Measurements from ENCODE around the gene FOXQ1. TPM values are rescaled to one million over a fixed set of nuclear protein-coding genes. Genes with fewer than 3 reads are reported as not detected.

FOXQ1 gene
- total and polyA plus RNA-seq, 9 of the 15 experiments (the other 6 are each of a cell fraction or from before 2014, with no cell fraction given), result not detected

GRCh38 chr6:1315201-1315559 lies 3.3 kb downstream of the FOXQ1 start:
- in situ Hi-C loops (cut with MboI), result no loop called here
- H3K9ac ChIP-seq (ENCODE audit: insufficient read depth in 1 of 2, low read depth in 2 of 2, low read length in 2 of 2), result no peak overlapping the region
- ATAC-seq (no peak), FAIRE-seq (no peak), DNase-seq (ENCODE audit: extremely low read depth in 1 of 4, low spot score in 3 of 4) (no peak)
- no peak overlapping the region for H3K4me3 ChIP-seq
- intact Hi-C loops (cut with micrococcal nuclease), result no loop called here
- no peaks in the 10 kb centered on the region; a peak in 2 of 5 replicates for H3K4me1 ChIP-seq (replicated peaks in 1 of 2; ENCODE audit: control insufficient read depth in 2 of 2, insufficient read depth in 2 of 2, low read length in 2 of 2)
- BruUV-seq (replicated peaks), result no TSS peak
- H3K9me3 ChIP-seq (replicated peaks; ENCODE audit: control insufficient read depth, insufficient read depth, low read depth, low read length), result no peaks in the 10 kb centered on the region
- no peak for TF ChIP-seq CBX8 (IDR thresholded peaks at IDR 0.05; ENCODE audit: borderline replicate concordance, extremely low read depth, low read depth, low read length, poor library complexity, severe bottlenecking)
- TF ChIP-seq, protein P1, sequence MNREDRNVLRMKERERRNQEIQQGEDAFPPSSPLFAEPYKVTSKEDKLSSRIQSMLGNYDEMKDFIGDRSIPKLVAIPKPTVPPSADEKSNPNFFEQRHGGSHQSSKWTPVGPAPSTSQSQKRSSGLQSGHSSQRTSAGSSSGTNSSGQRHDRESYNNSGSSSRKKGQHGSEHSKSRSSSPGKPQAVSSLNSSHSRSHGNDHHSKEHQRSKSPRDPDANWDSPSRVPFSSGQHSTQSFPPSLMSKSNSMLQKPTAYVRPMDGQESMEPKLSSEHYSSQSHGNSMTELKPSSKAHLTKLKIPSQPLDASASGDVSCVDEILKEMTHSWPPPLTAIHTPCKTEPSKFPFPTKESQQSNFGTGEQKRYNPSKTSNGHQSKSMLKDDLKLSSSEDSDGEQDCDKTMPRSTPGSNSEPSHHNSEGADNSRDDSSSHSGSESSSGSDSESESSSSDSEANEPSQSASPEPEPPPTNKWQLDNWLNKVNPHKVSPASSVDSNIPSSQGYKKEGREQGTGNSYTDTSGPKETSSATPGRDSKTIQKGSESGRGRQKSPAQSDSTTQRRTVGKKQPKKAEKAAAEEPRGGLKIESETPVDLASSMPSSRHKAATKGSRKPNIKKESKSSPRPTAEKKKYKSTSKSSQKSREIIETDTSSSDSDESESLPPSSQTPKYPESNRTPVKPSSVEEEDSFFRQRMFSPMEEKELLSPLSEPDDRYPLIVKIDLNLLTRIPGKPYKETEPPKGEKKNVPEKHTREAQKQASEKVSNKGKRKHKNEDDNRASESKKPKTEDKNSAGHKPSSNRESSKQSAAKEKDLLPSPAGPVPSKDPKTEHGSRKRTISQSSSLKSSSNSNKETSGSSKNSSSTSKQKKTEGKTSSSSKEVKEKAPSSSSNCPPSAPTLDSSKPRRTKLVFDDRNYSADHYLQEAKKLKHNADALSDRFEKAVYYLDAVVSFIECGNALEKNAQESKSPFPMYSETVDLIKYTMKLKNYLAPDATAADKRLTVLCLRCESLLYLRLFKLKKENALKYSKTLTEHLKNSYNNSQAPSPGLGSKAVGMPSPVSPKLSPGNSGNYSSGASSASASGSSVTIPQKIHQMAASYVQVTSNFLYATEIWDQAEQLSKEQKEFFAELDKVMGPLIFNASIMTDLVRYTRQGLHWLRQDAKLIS (CRISPR knock-in tag; IDR thresholded peaks at IDR 0.05), result no peak
- no peak for TF ChIP-seq CREM (IDR thresholded peaks at IDR 0.05; ENCODE audit: low read depth)
- no peak for TF ChIP-seq HNRNPH1 (optimal IDR thresholded peaks at IDR 0.05; ENCODE audit: low read depth, low read length)
- no peak for TF ChIP-seq ZNF3 (CRISPR knock-in tag; IDR thresholded peaks at IDR 0.05)
- no peaks in the 10 kb centered on the region for H3K79me2 ChIP-seq (ENCODE audit: control insufficient read depth, insufficient read depth, low read length)
- no peak overlapping the region for H3K27ac ChIP-seq (ENCODE audit: extremely low read depth, low read depth, low read length)
- no peak overlapping the region for H3K4me2 ChIP-seq (ENCODE audit: insufficient read depth, low read length)
- no peaks in the 10 kb centered on the region for H3K9me1 ChIP-seq (ENCODE audit: control insufficient read depth, insufficient read depth, low read length)
- ChIA-PET CTCF (ENCODE audit: low intra/inter-chr PET ratio) (no interaction called here), POLR2A (no interaction called here)
- H2AFZ ChIP-seq (ENCODE audit: low read depth, low read length), result no peak overlapping the region
- H3K27me3 ChIP-seq (ENCODE audit: control insufficient read depth in 2 of 2, insufficient read depth in 2 of 2, low read length in 2 of 2), result no peaks in the 10 kb centered on the region
- WGBS (ENCODE audit: insufficient coverage, low coverage, missing lambda C conversion rate), result 0% methylated on average over 1 of the region's 1 CpG
- no peaks in the 10 kb centered on the region for H4K20me1 ChIP-seq (replicated peaks; ENCODE audit: control insufficient read depth, insufficient read depth, low read length)
- no peaks in the 10 kb centered on the region for H3K36me3 ChIP-seq (ENCODE audit: control insufficient read depth, insufficient read depth, low read length)

Data from K562 (cell line).